Islet of Langerhans (tissue), 1 donor: ENCODE data around the gene DSN1.
"Not testable (repeated sequence)": the region's sequence is repeated elsewhere in the genome, so short reads cannot be mapped to it uniquely, and the experiment has no call there.

ENCODE experiments used
- FAIRE-seq: peaks from one replicate; lab custom pipeline; 2011; peaks lifted over from hg19 to GRCh38; lab: Jason Lieb, UNC

The DSN1 gene, protein sequence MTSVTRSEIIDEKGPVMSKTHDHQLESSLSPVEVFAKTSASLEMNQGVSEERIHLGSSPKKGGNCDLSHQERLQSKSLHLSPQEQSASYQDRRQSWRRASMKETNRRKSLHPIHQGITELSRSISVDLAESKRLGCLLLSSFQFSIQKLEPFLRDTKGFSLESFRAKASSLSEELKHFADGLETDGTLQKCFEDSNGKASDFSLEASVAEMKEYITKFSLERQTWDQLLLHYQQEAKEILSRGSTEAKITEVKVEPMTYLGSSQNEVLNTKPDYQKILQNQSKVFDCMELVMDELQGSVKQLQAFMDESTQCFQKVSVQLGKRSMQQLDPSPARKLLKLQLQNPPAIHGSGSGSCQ

DNA sequence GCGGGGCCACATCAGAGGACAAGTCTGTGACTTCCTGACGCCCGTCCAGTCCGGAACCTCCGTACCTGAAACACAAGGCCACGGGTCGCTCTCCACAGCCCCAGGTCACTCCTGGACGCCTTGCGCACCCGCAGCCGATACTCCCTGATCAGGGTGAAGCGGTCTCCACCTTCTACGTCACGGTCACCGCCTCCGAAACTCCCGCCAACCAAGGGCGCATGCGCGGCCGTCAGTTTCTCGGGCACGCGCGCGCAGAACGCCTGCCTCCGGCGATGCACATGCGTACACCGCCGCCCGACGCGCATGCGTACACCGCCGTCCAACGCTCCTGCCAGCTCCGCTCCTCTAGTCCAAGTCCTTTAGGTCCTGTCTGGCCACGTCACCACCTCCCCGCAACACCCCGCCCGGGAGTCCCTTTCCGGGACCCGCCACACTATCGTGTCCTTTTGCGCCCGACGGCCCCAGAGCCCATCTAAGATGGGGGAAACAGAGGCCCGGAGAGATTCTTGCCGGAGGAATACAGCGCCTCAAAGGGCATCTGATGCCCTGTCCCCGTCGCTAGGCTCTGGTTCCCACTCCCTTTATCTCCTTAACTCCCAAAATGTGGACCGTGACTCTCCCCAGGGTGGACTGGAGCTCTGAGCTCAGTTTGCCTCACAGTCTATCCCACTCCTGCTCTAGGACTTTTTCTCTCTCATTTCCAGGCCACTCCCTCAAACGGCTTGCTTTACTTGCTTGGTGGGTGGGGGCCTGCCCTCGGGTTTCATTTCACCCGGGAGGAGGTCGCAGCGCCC is at the start of gene DSN1:
TSS of gene DSN1 (minus strand) at position 167 of the 794 bp plus-strand sequence. CDS start 2,305 bp downstream, outside the sequence.
- FAIRE-seq: no peak

- no peak for FAIRE-seq
These were observed 49.6 kb upstream of the DSN1 start for GRCh38 chr20:36823121-36823520.

GRCh38 chr20:36821964-36822437 is 48.4 kb upstream of the DSN1 start:
- no peak for FAIRE-seq

- FAIRE-seq: no peak
These were observed 47.4 kb upstream of the DSN1 start for GRCh38 chr20:36820928-36821327.

DNA sequence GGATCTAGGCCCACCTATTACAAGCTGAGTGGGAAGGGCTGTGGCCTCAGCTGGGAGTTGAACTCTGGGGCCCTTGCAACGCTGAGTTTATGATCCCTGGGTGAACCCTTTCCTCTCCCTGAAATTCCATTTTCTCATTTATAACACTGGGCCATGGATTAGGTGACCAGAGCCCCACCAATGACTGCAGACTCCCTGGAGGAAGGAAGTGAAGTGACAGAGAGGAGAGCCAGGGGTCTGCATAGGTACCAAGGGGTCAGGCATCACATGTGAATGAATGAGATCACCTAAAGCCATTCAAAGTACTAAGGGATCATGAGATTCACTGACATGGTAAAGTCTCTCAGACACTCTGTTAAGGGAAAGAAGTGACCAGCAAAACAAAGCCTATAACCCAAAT is 46.5 kb upstream of the DSN1 start:
- no peak for FAIRE-seq

- FAIRE-seq: no peak
These were observed 46.1 kb upstream of the DSN1 start for GRCh38 chr20:36819659-36820058.

DNA sequence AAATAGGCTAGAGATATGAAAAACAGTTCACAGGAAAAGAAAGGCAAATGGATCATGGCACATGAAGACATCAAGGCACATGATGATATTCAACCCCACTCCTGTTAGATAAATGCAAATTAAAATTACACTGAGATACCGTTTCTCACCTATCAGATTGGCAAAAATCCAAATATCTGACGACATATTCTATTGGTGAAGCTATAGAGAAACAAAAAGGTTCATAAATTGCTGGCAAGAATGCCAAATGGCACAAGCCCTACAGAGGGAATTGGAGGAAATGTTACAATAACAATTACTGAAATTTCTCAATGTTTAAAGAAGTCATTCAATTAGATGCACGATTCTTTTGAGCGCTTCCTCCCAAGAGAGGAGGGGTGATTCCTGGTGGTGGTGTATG is 45.3 kb upstream of the DSN1 start:
- no peak for FAIRE-seq

- no peak for FAIRE-seq
These were observed 44.6 kb upstream of the DSN1 start for GRCh38 chr20:36818185-36818584.

GRCh38 chr20:36817496-36817895 is 43.9 kb upstream of the DSN1 start:
- FAIRE-seq: no peak

- FAIRE-seq: no peak
These were observed 42.0 kb upstream of the DSN1 start for GRCh38 chr20:36815454-36816091.

GRCh38 chr20:36812594-36813463 is 39.3 kb upstream of the DSN1 start:
- FAIRE-seq: no peak

- FAIRE-seq: no peak
These were observed 35.0 kb upstream of the DSN1 start for GRCh38 chr20:36808317-36809257.

DNA sequence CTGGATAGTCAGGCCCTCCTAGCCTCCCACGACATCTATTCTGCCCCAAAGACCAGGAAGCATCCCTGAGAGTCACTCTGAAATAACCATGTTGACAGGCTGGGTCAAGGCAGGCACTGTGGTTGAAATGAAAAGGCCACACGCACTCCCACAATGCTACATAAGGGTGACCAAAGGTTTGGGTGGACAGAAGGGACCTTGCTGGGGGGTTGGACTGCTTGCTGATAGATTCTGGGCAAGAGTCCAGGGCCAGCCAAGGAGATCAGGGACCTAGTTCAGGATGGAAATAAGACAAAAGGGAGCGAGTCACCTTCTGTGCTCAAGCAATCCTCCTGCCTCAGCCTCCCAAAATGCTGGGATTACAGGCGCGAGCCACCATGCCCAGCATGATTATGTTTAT is 32.5 kb upstream of the DSN1 start:
- no peak for FAIRE-seq

- FAIRE-seq: no peak
These were observed 31.8 kb upstream of the DSN1 start for GRCh38 chr20:36805396-36805795.

GRCh38 chr20:36804425-36804824 is 30.9 kb upstream of the DSN1 start:
- FAIRE-seq: no peak

- FAIRE-seq: no peak
These were observed 29.0 kb upstream of the DSN1 start for GRCh38 chr20:36802326-36803222.

GRCh38 chr20:36800410-36800809 is 26.8 kb upstream of the DSN1 start:
- FAIRE-seq: no peak

DNA sequence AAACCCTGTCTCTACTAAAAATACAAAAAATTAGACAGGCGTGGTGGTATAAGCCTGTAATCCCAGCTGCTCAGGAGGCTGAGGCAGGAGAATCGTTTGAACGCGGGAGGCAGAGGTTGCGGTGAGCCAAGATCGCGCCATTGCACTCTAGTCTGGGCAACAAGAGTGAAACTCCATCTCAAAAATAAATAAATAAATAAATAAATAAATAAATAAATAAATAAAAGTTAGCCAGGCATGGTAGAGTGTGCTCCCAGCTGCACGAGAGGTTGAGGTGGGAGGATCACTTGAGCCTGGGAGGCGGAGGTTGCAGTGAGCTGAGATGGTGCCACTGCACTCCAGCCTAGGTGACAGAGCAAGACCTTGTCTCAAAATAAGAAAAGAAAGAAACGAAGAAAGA is 25.8 kb upstream of the DSN1 start:
- not testable (repeated sequence) for FAIRE-seq

DNA sequence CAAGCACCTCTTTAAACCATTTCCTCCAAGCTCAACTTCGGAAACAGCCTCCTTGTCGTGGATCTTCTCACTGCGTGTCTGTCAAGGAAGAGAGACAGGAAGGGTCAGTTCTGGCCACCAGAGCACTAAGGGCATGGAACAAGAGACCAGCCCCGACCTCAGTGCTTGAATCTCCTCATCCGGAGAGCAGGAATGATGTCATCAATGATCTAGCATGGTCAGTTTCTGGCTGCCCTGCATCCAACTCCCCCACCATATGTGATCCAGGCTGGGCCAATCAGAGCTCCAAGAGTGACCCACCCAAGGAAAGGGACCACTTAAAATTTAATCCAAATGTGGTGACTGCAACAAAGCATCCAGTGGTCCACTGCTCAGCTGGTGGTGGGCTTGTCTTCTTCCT is 23.3 kb upstream of the DSN1 start:
- no peak for FAIRE-seq

DNA sequence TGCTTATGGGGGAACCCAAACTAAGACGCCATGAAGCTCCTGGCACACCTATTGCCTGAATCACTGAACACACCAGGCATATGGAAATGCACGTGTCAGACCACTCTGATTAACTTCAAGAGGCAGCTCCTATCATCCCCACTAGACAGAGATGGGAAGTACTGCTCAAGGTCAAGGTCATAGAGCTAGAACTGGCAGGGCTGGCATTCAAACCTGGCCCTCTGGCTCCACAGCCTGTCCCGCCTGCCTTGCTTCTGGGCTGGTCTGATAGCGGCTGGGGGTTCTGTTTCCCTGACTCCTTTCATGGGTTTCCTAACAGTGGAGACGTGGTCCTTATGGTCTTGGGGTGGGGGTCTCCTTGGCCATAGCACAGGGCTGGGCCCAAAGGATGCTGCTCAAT is 22.6 kb upstream of the DSN1 start:
- FAIRE-seq: no peak
